ENCODE results near the gene PLAGL2.

- TF ChIP-seq CTCF (IDR thresholded peaks at IDR 0.05), result no peak
- TF ChIP-seq POLR2A (IDR thresholded peaks at IDR 0.05), result no peak
Observed at GRCh38 chr20:32183947-32184635, 23.5 kb downstream of the PLAGL2 start.

Measured in uterus (tissue), 2 donors.